HEK293 (cell line): ENCODE results near the gene MPO.

ENCODE experiments used
- CTCF ChIP-seq: fragments of 450-650 bp; formaldehyde crosslinking; IDR thresholded peaks from 2 replicates; pipeline ENCODE4 v1.5.1; 2016; ENCODE audit warnings: missing biosample characterization, missing genetic modification characterization
- REST ChIP-seq: fragments of 450-650 bp; formaldehyde crosslinking; IDR thresholded peaks from 2 replicates; pipeline ENCODE4 v1.5.1; 2016; ENCODE audit warnings: missing biosample characterization, missing genetic modification characterization
- YY1 ChIP-seq: fragments of 450-650 bp; formaldehyde crosslinking; IDR thresholded peaks from 2 replicates; pipeline ENCODE4 v1.5.1; 2018; ENCODE audit warnings: missing biosample characterization, missing genetic modification characterization
- ZNF747 ChIP-seq: fragments of 450-650 bp; formaldehyde crosslinking; IDR thresholded peaks from 2 replicates; pipeline ENCODE4 v1.5.1; 2016; ENCODE audit warnings: missing biosample characterization, missing genetic modification characterization

DNA sequence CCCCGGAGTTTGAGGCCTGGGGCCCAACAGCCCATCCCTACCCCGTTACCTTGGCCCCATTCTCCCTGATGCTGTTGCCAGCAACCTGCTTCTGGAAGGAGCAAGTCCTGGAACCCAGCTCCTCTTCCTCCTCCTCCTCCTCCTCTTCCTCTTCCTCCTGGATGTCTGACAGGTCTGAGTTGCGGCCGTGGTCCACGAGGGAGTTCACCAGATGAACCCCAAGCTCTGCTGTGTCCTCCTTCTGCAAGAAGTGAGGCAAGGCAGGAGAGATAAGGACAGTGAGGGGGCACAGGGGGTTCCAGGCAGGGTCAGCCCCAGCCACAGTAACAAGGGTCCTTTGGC lies 29.2 kb upstream of the MPO start:
- TF ChIP-seq ZNF747 (no peak), YY1 (tag by site-specific recombination) (no peak), CTCF (tag by site-specific recombination) (no peak), REST (tag by site-specific recombination) (no peak)
